Measurements from ENCODE around the gene ABCB11. TPM values are rescaled to one million over a fixed set of nuclear protein-coding genes. Genes with fewer than 3 reads are reported as not detected.

ABCB11 gene
- total and polyA plus RNA-seq, 9 of the 15 experiments (the other 6 are each of a cell fraction or from before 2014, with no cell fraction given) = 0.04 to 0.51 (median 0.10) TPM; not detected in 1

DNA sequence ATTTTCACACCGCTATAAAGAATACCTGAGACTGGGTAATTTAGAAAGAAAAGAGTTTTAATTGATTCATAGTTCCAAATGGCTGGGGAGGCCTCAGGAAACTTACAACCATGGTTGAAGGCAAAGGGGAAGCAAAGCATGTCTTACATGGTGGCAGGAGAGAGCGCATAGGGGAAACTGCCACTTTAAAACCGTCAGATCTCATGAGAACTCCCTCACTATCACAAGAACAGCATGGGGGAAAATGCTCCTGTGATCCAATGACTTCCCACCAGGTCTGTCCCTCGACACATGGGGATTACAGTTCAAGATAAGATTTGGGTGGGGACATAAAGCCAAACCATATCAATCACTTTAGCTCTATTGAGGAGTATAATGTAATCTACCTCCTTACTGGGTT is 53.5 kb downstream of the ABCB11 start (continued):
- TF ChIP-seq, protein P1, sequence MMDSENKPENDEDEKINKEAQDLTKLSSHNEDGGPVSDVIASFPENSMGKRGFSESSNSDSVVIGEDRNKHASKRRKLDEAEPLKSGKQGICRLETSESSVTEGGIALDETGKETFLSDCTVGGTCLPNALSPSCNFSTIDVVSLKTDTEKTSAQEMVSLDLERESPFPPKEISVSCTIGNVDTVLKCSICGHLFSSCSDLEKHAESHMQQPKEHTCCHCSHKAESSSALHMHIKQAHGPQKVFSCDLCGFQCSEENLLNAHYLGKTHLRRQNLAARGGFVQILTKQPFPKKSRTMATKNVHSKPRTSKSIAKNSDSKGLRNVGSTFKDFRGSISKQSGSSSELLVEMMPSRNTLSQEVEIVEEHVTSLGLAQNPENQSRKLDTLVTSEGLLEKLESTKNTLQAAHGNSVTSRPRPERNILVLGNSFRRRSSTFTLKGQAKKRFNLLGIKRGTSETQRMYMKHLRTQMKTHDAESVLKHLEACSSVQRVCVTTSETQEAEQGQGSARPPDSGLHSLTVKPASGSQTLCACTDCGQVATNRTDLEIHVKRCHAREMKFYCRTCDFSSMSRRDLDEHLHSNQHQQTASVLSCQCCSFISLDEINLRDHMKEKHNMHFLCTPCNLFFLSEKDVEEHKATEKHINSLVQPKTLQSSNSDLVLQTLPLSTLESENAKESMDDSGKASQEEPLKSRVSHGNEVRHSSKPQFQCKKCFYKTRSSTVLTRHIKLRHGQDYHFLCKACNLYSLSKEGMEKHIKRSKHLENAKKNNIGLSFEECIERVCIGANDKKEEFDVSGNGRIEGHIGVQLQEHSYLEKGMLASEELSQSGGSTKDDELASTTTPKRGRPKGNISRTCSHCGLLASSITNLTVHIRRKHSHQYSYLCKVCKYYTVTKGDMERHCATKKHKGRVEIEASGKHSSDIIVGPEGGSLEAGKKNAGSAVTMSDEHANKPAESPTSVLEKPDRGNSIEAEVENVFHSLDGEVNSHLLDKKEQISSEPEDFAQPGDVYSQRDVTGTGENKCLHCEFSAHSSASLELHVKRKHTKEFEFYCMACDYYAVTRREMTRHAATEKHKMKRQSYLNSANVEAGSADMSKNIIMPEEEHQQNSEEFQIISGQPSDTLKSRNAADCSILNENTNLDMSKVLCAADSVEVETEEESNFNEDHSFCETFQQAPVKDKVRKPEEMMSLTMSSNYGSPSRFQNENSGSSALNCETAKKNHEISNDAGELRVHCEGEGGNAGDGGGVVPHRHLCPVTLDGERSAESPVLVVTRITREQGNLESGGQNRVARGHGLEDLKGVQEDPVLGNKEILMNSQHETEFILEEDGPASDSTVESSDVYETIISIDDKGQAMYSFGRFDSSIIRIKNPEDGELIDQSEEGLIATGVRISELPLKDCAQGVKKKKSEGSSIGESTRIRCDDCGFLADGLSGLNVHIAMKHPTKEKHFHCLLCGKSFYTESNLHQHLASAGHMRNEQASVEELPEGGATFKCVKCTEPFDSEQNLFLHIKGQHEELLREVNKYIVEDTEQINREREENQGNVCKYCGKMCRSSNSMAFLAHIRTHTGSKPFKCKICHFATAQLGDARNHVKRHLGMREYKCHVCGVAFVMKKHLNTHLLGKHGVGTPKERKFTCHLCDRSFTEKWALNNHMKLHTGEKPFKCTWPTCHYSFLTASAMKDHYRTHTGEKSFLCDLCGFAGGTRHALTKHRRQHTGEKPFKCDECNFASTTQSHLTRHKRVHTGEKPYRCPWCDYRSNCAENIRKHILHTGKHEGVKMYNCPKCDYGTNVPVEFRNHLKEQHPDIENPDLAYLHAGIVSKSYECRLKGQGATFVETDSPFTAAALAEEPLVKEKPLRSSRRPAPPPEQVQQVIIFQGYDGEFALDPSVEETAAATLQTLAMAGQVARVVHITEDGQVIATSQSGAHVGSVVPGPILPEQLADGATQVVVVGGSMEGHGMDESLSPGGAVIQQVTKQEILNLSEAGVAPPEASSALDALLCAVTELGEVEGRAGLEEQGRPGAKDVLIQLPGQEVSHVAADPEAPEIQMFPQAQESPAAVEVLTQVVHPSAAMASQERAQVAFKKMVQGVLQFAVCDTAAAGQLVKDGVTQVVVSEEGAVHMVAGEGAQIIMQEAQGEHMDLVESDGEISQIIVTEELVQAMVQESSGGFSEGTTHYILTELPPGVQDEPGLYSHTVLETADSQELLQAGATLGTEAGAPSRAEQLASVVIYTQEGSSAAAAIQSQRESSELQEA (IDR thresholded peaks at IDR 0.05; ENCODE audit: low read depth) = no peak
- no peak for TF ChIP-seq NONO (IDR thresholded peaks at IDR 0.05; ENCODE audit: low read depth in 2 of 2, low read length in 1 of 2)
- no peak for TF ChIP-seq ZSCAN29 (IDR thresholded peaks at IDR 0.05)
- TF ChIP-seq SRSF7 (optimal IDR thresholded peaks at IDR 0.05; ENCODE audit: low read depth, low read length) = no peak
- TF ChIP-seq, protein P2, sequence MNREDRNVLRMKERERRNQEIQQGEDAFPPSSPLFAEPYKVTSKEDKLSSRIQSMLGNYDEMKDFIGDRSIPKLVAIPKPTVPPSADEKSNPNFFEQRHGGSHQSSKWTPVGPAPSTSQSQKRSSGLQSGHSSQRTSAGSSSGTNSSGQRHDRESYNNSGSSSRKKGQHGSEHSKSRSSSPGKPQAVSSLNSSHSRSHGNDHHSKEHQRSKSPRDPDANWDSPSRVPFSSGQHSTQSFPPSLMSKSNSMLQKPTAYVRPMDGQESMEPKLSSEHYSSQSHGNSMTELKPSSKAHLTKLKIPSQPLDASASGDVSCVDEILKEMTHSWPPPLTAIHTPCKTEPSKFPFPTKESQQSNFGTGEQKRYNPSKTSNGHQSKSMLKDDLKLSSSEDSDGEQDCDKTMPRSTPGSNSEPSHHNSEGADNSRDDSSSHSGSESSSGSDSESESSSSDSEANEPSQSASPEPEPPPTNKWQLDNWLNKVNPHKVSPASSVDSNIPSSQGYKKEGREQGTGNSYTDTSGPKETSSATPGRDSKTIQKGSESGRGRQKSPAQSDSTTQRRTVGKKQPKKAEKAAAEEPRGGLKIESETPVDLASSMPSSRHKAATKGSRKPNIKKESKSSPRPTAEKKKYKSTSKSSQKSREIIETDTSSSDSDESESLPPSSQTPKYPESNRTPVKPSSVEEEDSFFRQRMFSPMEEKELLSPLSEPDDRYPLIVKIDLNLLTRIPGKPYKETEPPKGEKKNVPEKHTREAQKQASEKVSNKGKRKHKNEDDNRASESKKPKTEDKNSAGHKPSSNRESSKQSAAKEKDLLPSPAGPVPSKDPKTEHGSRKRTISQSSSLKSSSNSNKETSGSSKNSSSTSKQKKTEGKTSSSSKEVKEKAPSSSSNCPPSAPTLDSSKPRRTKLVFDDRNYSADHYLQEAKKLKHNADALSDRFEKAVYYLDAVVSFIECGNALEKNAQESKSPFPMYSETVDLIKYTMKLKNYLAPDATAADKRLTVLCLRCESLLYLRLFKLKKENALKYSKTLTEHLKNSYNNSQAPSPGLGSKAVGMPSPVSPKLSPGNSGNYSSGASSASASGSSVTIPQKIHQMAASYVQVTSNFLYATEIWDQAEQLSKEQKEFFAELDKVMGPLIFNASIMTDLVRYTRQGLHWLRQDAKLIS (CRISPR knock-in tag; IDR thresholded peaks at IDR 0.05) = no peak
- 0 out of 2 replicates have a peak, but pooled peaks have one; percentile 6 for TF ChIP-seq RAD51 (IDR thresholded peaks at IDR 0.05; ENCODE audit: borderline replicate concordance, low read depth)
- no peak for TF ChIP-seq ZBTB8A (IDR thresholded peaks at IDR 0.05; ENCODE audit: partially characterized antibody)
- no peak for TF ChIP-seq EGR1 (conservative IDR thresholded peaks at IDR 0.05)
- TF ChIP-seq ZNF23 (CRISPR knock-in tag; IDR thresholded peaks at IDR 0.05) = no peak
- no peak for TF ChIP-seq NBN (IDR thresholded peaks at IDR 0.05; ENCODE audit: low read depth)
- TF ChIP-seq CBX3 (IDR thresholded peaks at IDR 0.05; ENCODE audit: borderline replicate concordance in 1 of 2, low read length in 2 of 2) = peak in 1 of 2 experiments; percentile 84; a peak in 2 of 3 replicates
- TF ChIP-seq, protein P3, sequence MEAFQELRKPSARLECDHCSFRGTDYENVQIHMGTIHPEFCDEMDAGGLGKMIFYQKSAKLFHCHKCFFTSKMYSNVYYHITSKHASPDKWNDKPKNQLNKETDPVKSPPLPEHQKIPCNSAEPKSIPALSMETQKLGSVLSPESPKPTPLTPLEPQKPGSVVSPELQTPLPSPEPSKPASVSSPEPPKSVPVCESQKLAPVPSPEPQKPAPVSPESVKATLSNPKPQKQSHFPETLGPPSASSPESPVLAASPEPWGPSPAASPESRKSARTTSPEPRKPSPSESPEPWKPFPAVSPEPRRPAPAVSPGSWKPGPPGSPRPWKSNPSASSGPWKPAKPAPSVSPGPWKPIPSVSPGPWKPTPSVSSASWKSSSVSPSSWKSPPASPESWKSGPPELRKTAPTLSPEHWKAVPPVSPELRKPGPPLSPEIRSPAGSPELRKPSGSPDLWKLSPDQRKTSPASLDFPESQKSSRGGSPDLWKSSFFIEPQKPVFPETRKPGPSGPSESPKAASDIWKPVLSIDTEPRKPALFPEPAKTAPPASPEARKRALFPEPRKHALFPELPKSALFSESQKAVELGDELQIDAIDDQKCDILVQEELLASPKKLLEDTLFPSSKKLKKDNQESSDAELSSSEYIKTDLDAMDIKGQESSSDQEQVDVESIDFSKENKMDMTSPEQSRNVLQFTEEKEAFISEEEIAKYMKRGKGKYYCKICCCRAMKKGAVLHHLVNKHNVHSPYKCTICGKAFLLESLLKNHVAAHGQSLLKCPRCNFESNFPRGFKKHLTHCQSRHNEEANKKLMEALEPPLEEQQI (IDR thresholded peaks at IDR 0.05) = peak; percentile 98
- TF ChIP-seq ZNF75A (CRISPR knock-in tag; IDR thresholded peaks at IDR 0.05) = no peak
- TF ChIP-seq RAD21 (CRISPR knock-in tag; conservative IDR thresholded peaks at IDR 0.05 in 1 of 2, IDR thresholded peaks at IDR 0.05 in 1 of 2) = peak in 1 of 2 experiments; percentile 2; a peak in 1 of 4 replicates
